Hepatocyte (in vitro differentiated cells): Measurements from ENCODE around the gene KIAA1217. TPM values are rescaled to one million over a fixed set of nuclear protein-coding genes. Genes with fewer than 3 reads are reported as not detected.

Source experiments
- DNase-seq: peaks from one replicate; pipeline ENCODE4 v3.0.0-alpha.2; 2016; ENCODE audit warnings: low spot score
- H2AFZ ChIP-seq: fragments of 200-600 bp; sonication (generic); 2 replicates; pipeline ENCODE4 v1.6.0; 2016; ENCODE audit warnings: antibody characterized with exemption, mild to moderate bottlenecking
- H3K27ac ChIP-seq: fragments of 200-600 bp; sonication (generic); 2 replicates; pipeline ENCODE4 v1.5.1; 2016; ENCODE audit warnings: mild to moderate bottlenecking
- H3K27me3 ChIP-seq: fragments of 200-600 bp; sonication (generic); 2 replicates; pipeline ENCODE4 v1.6.1; 2016
- H3K36me3 ChIP-seq: fragments of 200-600 bp; sonication (generic); replicated peaks from 2 replicates; pipeline ENCODE4 v1.5.1; 2016; ENCODE audit warnings: low read depth; ENCODE audit not compliant: insufficient read depth
- H3K4me1 ChIP-seq: fragments of 200-600 bp; sonication (generic); 2 replicates; pipeline ENCODE4 v1.5.1; 2016; ENCODE audit warnings: mild to moderate bottlenecking, moderate library complexity; ENCODE audit not compliant: insufficient read depth
- H3K4me2 ChIP-seq: fragments of 200-600 bp; sonication (generic); 2 replicates; pipeline ENCODE4 v1.6.0; 2016
- H3K4me3 ChIP-seq: fragments of 200-600 bp; sonication (generic); 2 replicates; pipeline ENCODE4 v1.5.1; 2016; ENCODE audit warnings: mild to moderate bottlenecking
- H3K79me2 ChIP-seq: fragments of 200-600 bp; sonication (generic); 2 replicates; pipeline ENCODE4 v1.6.0; 2017; ENCODE audit warnings: mild to moderate bottlenecking
- H3K9me2 ChIP-seq: fragments of 200-600 bp; sonication (generic); replicated peaks from 2 replicates; pipeline ENCODE4 v1.6.0; 2017; ENCODE audit warnings: mild to moderate bottlenecking; ENCODE audit not compliant: insufficient read depth
- H3K9me3 ChIP-seq: fragments of 200-600 bp; sonication (generic); 2 replicates; pipeline ENCODE4 v1.5.1; 2016; ENCODE audit warnings: low read depth, mild to moderate bottlenecking
- H4K20me1 ChIP-seq: fragments of 200-600 bp; sonication (generic); 2 replicates; pipeline ENCODE4 v1.6.0; 2016; ENCODE audit warnings: mild to moderate bottlenecking; ENCODE audit not compliant: insufficient read depth, poor library complexity, severe bottlenecking
- EZH2 ChIP-seq: fragments of 200-600 bp; sonication (generic); IDR thresholded peaks from 2 replicates; pipeline ENCODE4 v1.6.1; 2016; ENCODE audit warnings: antibody characterized with exemption, mild to moderate bottlenecking, borderline replicate concordance
- EZH2phosphoT487 ChIP-seq: fragments of 200-600 bp; sonication (generic); IDR thresholded peaks from one replicate; pipeline ENCODE4 v1.6.1; 2018; ENCODE audit warnings: antibody characterized with exemption, mild to moderate bottlenecking, low read depth, moderate library complexity; ENCODE audit not compliant: unreplicated experiment, severe bottlenecking
- WGBS: methylation state at CpG from one replicate; pipeline ENCODE4 v1.1.6; 2016; ENCODE audit warnings: low lambda C conversion rate; ENCODE audit errors: missing lambda C conversion rate; 5-methylcytosine and 5-hydroxymethylcytosine counted together
- polyA plus RNA-seq: library from polyadenylated mRNA; unstranded; fragments of >200 nt; fragmentation: Nextera tagmentation; extraction: Ambion mirVana; gene quantifications from 2 replicates; pipeline ENCODE4 v1.2.1, GENCODE V29; 2016
- total RNA-seq: library from RNA; depleted of rRNA; stranded (reverse); fragments of >200 nt; gene quantifications from 2 replicates; pipeline ENCODE4 v1.2.3, GENCODE V29; 2014
- TF ChIP-seq, protein P1 (sequence below): fragments of 200-600 bp; sonication (generic); IDR thresholded peaks from 2 replicates; pipeline ENCODE4 v1.5.1; 2016; ENCODE audit warnings: antibody characterized with exemption, mild to moderate bottlenecking; ENCODE audit not compliant: poor library complexity

KIAA1217 gene
- total and polyA plus RNA-seq, 2 experiments from 2014 or later = 31.6 to 33.2 TPM

DNA sequence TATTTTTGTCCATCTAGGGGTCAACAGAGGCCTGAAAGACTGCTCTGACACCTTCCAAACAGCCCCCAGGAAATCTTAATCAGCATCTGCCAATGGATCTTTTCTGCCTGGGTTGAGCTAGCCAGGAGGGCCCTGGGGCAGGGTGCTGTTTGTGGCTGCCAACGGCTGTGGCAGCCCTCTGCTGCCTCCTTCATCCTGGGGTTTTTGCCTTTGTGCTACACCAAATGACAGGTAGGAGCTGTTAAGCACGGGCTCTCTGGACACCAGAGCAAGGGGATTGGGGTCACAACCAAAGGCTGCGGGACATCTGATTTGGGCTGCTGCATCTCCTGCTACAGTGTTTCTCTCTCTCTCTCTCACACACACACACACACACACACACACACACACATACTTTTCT is 2.0 kb upstream of the KIAA1217 start:
- Histone ChIP-seq H3K4me2 (peak overlapping the region; percentile 88), H2AFZ (no peak overlapping the region), H3K79me2 (peaks cover 17% of the 10 kb centered on the region), H4K20me1 (no peaks in the 10 kb centered on the region), H3K9me3 (no peaks in the 10 kb centered on the region), H3K27me3 (no peaks in the 10 kb centered on the region), H3K4me1 (peaks cover 34% of the 10 kb centered on the region), H3K27ac (peak overlapping the region; percentile 94), H3K4me3 (no peak overlapping the region), H3K9me2 (no peaks in the 10 kb centered on the region), H3K36me3 (no peaks in the 10 kb centered on the region)
- WGBS = 70% methylated on average over 3 of the region's 3 CpGs
- DNase-seq = no peak
- TF ChIP-seq, protein P1, sequence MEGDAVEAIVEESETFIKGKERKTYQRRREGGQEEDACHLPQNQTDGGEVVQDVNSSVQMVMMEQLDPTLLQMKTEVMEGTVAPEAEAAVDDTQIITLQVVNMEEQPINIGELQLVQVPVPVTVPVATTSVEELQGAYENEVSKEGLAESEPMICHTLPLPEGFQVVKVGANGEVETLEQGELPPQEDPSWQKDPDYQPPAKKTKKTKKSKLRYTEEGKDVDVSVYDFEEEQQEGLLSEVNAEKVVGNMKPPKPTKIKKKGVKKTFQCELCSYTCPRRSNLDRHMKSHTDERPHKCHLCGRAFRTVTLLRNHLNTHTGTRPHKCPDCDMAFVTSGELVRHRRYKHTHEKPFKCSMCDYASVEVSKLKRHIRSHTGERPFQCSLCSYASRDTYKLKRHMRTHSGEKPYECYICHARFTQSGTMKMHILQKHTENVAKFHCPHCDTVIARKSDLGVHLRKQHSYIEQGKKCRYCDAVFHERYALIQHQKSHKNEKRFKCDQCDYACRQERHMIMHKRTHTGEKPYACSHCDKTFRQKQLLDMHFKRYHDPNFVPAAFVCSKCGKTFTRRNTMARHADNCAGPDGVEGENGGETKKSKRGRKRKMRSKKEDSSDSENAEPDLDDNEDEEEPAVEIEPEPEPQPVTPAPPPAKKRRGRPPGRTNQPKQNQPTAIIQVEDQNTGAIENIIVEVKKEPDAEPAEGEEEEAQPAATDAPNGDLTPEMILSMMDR = no peak
- TF ChIP-seq EZH2phosphoT487 = no peak
- TF ChIP-seq EZH2 = no peak

DNA sequence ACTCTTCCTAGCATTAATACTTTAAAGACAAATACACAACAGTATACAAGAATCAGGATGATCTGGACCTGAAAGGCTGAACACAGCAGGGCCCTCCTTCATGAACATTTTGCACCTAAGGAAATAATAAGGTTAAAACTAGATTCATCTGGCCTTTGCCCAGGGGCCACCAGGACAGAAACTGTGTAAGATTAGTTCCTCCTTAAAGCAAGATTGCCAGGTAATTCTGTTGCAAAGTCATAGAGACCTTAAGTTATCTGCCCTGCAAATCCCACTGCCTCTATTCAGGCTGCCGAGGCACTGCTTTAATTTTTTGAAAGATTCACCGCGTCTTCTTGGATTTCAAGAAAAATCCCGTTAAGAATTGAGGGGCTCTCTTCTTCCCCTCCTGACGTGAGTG is 1.6 kb upstream of the KIAA1217 start:
- Histone ChIP-seq H3K79me2 (peaks cover 21% of the 10 kb centered on the region), H4K20me1 (no peaks in the 10 kb centered on the region), H2AFZ (peak overlapping the region; percentile 26), H3K36me3 (no peaks in the 10 kb centered on the region), H3K9me3 (no peaks in the 10 kb centered on the region), H3K4me2 (peak overlapping the region; percentile 88), H3K27ac (peak overlapping the region; percentile 94), H3K9me2 (no peaks in the 10 kb centered on the region), H3K4me3 (no peak overlapping the region), H3K4me1 (peaks cover 34% of the 10 kb centered on the region), H3K27me3 (no peaks in the 10 kb centered on the region)
- 48% methylated on average over 5 of the region's 5 CpGs for WGBS
- TF ChIP-seq, protein P1 = no peak
- no peak for TF ChIP-seq EZH2phosphoT487
- TF ChIP-seq EZH2 = no peak
- DNase-seq = peak; percentile 31

DNA sequence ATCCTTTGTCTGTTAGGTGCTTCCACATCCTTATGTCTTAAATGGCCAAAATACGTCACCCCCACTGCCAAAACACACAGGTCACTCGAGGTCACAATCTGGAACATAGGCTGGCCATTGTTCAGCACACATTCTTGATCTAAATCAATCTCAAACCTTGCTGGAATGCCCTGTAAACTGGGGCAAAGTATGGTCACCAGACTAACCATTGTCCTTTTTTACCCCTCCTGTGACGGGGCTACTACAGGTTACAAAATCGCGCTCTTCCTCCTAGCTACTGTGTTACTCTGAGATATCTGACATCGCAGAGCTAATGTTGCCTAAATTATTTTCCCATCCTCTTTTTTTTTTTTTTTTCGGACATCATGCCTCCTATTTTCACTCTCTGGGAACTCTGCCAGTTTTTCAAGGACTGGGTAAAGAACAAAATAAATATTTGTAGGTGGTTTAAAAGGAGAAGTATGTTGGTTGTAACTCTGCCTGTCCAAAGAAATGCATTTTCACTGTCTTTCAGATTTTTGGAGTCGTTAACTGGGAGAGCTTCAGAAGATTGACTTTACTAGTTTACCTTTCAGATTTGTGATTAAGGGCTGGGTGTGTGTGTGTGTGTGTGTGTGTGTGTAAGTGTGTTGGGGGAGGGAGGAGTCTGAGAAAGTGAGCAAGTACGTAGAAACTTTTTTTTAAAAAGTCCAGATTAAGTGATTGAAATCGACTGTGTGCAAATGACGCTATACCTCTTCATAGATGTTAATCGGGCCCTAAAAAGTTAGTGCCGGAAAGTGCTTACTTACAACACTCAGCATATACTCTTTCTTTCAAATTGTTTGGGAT is 942 bp upstream of the KIAA1217 start:
- H3K27me3 ChIP-seq = no peaks in the 10 kb centered on the region
- peak overlapping the region; percentile 94 for H3K27ac ChIP-seq
- H2AFZ ChIP-seq = peak overlapping the region; percentile 44
- peaks cover 34% of the 10 kb centered on the region for H3K4me1 ChIP-seq
- H3K36me3 ChIP-seq = no peaks in the 10 kb centered on the region
- 39% methylated on average over 13 of the region's 13 CpGs for WGBS
- H3K9me2 ChIP-seq = no peaks in the 10 kb centered on the region
- peak overlapping the region; percentile 61 for H3K4me3 ChIP-seq
- H3K79me2 ChIP-seq = peaks cover 28% of the 10 kb centered on the region
- peak; percentile 44 for DNase-seq
- TF ChIP-seq, protein P1 = no peak
- no peak for TF ChIP-seq EZH2
- no peak for TF ChIP-seq EZH2phosphoT487
- no peaks in the 10 kb centered on the region for H4K20me1 ChIP-seq
- peak overlapping the region; percentile 88 for H3K4me2 ChIP-seq
- H3K9me3 ChIP-seq = no peaks in the 10 kb centered on the region
